BLaER1 (cell line): Measurements from ENCODE around the gene ZNF138.

Experiments used
- H3K27ac ChIP-seq: shearing (Covaris generic); formaldehyde crosslinking; 2 replicates; pipeline ENCODE4 v1.8.1; 2022
- H3K27me3 ChIP-seq: shearing (Covaris generic); formaldehyde crosslinking; 2 replicates; pipeline ENCODE4 v1.8.1; 2022
- H3K36me3 ChIP-seq: shearing (Covaris generic); formaldehyde crosslinking; 2 replicates; pipeline ENCODE4 v1.8.1; 2022
- H3K4me1 ChIP-seq: shearing (Covaris generic); formaldehyde crosslinking; 2 replicates; pipeline ENCODE4 v1.8.1; 2022
- H3K4me2 ChIP-seq: shearing (Covaris generic); formaldehyde crosslinking; 2 replicates; pipeline ENCODE4 v1.8.1; 2022
- H3K4me3 ChIP-seq: shearing (Covaris generic); formaldehyde crosslinking; 2 replicates; pipeline ENCODE4 v1.8.1; 2022
- H3K9ac ChIP-seq: shearing (Covaris generic); formaldehyde crosslinking; 2 replicates; pipeline ENCODE4 v1.8.1; 2022
- H3K9me3 ChIP-seq: shearing (Covaris generic); formaldehyde crosslinking; 2 replicates; pipeline ENCODE4 v1.8.1; 2022
- H4K20me1 ChIP-seq: shearing (Covaris generic); formaldehyde crosslinking; 2 replicates; pipeline ENCODE4 v1.8.1; 2022
- Cebpa-rat ChIP-seq: shearing (Covaris generic); IDR thresholded peaks from 2 replicates; pipeline ENCODE4 v1.8.1; 2022

Gene ZNF138

GRCh38 chr7:64863969-64864368 is 69.7 kb downstream of the ZNF138 start:
- no peak overlapping the region for H3K4me2 ChIP-seq
- H3K4me1 ChIP-seq: no peaks in the 10 kb centered on the region
- no peak overlapping the region for H3K9ac ChIP-seq
- no peak overlapping the region for H3K4me3 ChIP-seq
- H3K27me3 ChIP-seq: no peaks in the 10 kb centered on the region
- no peak overlapping the region for H3K27ac ChIP-seq
- H4K20me1 ChIP-seq: no peaks in the 10 kb centered on the region
- H3K36me3 ChIP-seq: peaks cover 4% of the 10 kb centered on the region; the same call in 1 of the 2 replicates
- peaks cover 25% of the 10 kb centered on the region for H3K9me3 ChIP-seq
- no peak for TF ChIP-seq Cebpa-rat

GRCh38 chr7:64867863-64868440 is 73.7 kb downstream of the ZNF138 start:
- no peak for TF ChIP-seq Cebpa-rat
- no peaks in the 10 kb centered on the region for H3K27me3 ChIP-seq
- H4K20me1 ChIP-seq: no peaks in the 10 kb centered on the region
- no peak overlapping the region for H3K4me2 ChIP-seq
- H3K9me3 ChIP-seq: peaks cover 45% of the 10 kb centered on the region
- no peak overlapping the region for H3K4me3 ChIP-seq
- peaks cover 4% of the 10 kb centered on the region; the same call in 1 of the 2 replicates for H3K36me3 ChIP-seq
- no peaks in the 10 kb centered on the region for H3K4me1 ChIP-seq
- no peak overlapping the region for H3K9ac ChIP-seq
- H3K27ac ChIP-seq: no peak overlapping the region

GRCh38 chr7:64868499-64868898 is 74.3 kb downstream of the ZNF138 start:
- no peaks in the 10 kb centered on the region for H3K27me3 ChIP-seq
- no peak overlapping the region for H3K9ac ChIP-seq
- TF ChIP-seq Cebpa-rat: no peak
- no peaks in the 10 kb centered on the region for H3K4me1 ChIP-seq
- H3K36me3 ChIP-seq: no peaks in the 10 kb centered on the region
- peaks cover 40% of the 10 kb centered on the region for H3K9me3 ChIP-seq
- no peaks in the 10 kb centered on the region for H4K20me1 ChIP-seq
- no peak overlapping the region for H3K4me3 ChIP-seq
- H3K27ac ChIP-seq: no peak overlapping the region
- no peak overlapping the region for H3K4me2 ChIP-seq

GRCh38 chr7:64869121-64869725 is 75.0 kb downstream of the ZNF138 start:
- Histone ChIP-seq H3K9ac (no peak overlapping the region), H3K27me3 (no peaks in the 10 kb centered on the region), H3K4me2 (no peak overlapping the region), H3K36me3 (no peaks in the 10 kb centered on the region), H3K4me1 (no peaks in the 10 kb centered on the region), H3K27ac (no peak overlapping the region), H4K20me1 (no peaks in the 10 kb centered on the region), H3K4me3 (no peak overlapping the region), H3K9me3 (peaks cover 39% of the 10 kb centered on the region)
- no peak for TF ChIP-seq Cebpa-rat

GRCh38 chr7:64869912-64870562 is 75.8 kb downstream of the ZNF138 start:
- peaks cover 47% of the 10 kb centered on the region for H3K9me3 ChIP-seq
- H3K36me3 ChIP-seq: no peaks in the 10 kb centered on the region
- no peak overlapping the region for H3K4me2 ChIP-seq
- H3K27me3 ChIP-seq: no peaks in the 10 kb centered on the region
- no peak overlapping the region for H3K4me3 ChIP-seq
- TF ChIP-seq Cebpa-rat: no peak
- H3K4me1 ChIP-seq: no peaks in the 10 kb centered on the region
- no peak overlapping the region for H3K9ac ChIP-seq
- no peak overlapping the region for H3K27ac ChIP-seq
- no peaks in the 10 kb centered on the region for H4K20me1 ChIP-seq

GRCh38 chr7:64870656-64871055 is 76.4 kb downstream of the ZNF138 start:
- no peaks in the 10 kb centered on the region for H4K20me1 ChIP-seq
- H3K4me1 ChIP-seq: no peaks in the 10 kb centered on the region
- no peaks in the 10 kb centered on the region for H3K36me3 ChIP-seq
- TF ChIP-seq Cebpa-rat: no peak
- no peak overlapping the region for H3K9ac ChIP-seq
- H3K9me3 ChIP-seq: peaks cover 54% of the 10 kb centered on the region
- H3K4me2 ChIP-seq: no peak overlapping the region
- no peaks in the 10 kb centered on the region for H3K27me3 ChIP-seq
- no peak overlapping the region for H3K4me3 ChIP-seq
- no peak overlapping the region for H3K27ac ChIP-seq

GRCh38 chr7:64871761-64872160 is 77.5 kb downstream of the ZNF138 start:
- Histone ChIP-seq H3K27ac (no peak overlapping the region), H3K4me3 (no peak overlapping the region), H4K20me1 (no peaks in the 10 kb centered on the region), H3K36me3 (no peaks in the 10 kb centered on the region), H3K4me2 (no peak overlapping the region), H3K9me3 (peaks cover 65% of the 10 kb centered on the region), H3K27me3 (no peaks in the 10 kb centered on the region), H3K9ac (no peak overlapping the region), H3K4me1 (no peaks in the 10 kb centered on the region)
- no peak for TF ChIP-seq Cebpa-rat

- Histone ChIP-seq H3K4me3 (no peak overlapping the region), H3K9me3 (peaks cover 73% of the 10 kb centered on the region), H3K36me3 (no peaks in the 10 kb centered on the region), H3K27ac (no peak overlapping the region), H3K9ac (no peak overlapping the region), H3K4me1 (no peaks in the 10 kb centered on the region), H4K20me1 (no peaks in the 10 kb centered on the region), H3K4me2 (no peak overlapping the region), H3K27me3 (no peaks in the 10 kb centered on the region)
- no peak for TF ChIP-seq Cebpa-rat
Measured at GRCh38 chr7:64872351-64873154, 78.3 kb downstream of the ZNF138 start.

- Histone ChIP-seq H3K27ac (no peak overlapping the region), H3K36me3 (no peaks in the 10 kb centered on the region), H4K20me1 (no peaks in the 10 kb centered on the region), H3K27me3 (no peaks in the 10 kb centered on the region), H3K9me3 (peaks cover 74% of the 10 kb centered on the region), H3K4me3 (no peak overlapping the region), H3K9ac (no peak overlapping the region), H3K4me1 (no peaks in the 10 kb centered on the region), H3K4me2 (no peak overlapping the region)
- TF ChIP-seq Cebpa-rat: no peak
Measured at GRCh38 chr7:64873155-64873500, 78.9 kb downstream of the ZNF138 start.

- no peak overlapping the region for H3K4me2 ChIP-seq
- no peaks in the 10 kb centered on the region for H4K20me1 ChIP-seq
- no peak overlapping the region for H3K27ac ChIP-seq
- TF ChIP-seq Cebpa-rat: no peak
- H3K36me3 ChIP-seq: no peaks in the 10 kb centered on the region
- peaks cover 74% of the 10 kb centered on the region for H3K9me3 ChIP-seq
- H3K9ac ChIP-seq: no peak overlapping the region
- H3K4me1 ChIP-seq: no peaks in the 10 kb centered on the region
- no peak overlapping the region for H3K4me3 ChIP-seq
- H3K27me3 ChIP-seq: no peaks in the 10 kb centered on the region
Measured at GRCh38 chr7:64873517-64873916, 79.3 kb downstream of the ZNF138 start.
